ENCODE measurements around the gene HMX1.

DNA sequence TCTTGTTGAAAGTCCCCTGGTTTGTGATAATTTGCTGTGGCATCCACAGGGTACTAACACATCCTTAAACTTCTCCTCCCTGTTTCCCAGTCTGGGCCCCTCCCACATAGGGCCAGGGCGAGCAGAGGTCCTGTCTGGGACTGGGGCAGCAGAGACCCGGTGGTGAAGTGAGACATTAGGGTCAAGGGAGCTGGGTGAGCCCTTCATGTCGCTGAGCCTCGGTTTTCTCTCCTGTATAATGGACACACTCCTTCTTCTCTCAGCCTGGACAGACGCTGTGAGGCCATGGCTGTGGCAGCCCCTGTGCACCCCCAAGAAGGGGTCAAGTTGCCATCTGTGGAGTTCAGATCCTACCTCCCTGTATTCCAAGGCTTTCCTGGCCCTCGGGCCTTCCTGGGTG is 33.0 kb upstream of the HMX1 start:
- TF ChIP-seq, protein P1, sequence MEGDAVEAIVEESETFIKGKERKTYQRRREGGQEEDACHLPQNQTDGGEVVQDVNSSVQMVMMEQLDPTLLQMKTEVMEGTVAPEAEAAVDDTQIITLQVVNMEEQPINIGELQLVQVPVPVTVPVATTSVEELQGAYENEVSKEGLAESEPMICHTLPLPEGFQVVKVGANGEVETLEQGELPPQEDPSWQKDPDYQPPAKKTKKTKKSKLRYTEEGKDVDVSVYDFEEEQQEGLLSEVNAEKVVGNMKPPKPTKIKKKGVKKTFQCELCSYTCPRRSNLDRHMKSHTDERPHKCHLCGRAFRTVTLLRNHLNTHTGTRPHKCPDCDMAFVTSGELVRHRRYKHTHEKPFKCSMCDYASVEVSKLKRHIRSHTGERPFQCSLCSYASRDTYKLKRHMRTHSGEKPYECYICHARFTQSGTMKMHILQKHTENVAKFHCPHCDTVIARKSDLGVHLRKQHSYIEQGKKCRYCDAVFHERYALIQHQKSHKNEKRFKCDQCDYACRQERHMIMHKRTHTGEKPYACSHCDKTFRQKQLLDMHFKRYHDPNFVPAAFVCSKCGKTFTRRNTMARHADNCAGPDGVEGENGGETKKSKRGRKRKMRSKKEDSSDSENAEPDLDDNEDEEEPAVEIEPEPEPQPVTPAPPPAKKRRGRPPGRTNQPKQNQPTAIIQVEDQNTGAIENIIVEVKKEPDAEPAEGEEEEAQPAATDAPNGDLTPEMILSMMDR (IDR thresholded peaks at IDR 0.05) = no peak
- no peak for TF ChIP-seq ZFX (IDR thresholded peaks at IDR 0.05; ENCODE audit: borderline replicate concordance)

All from 22Rv1 (cell line).